Lower leg skin (tissue), 3 donors: ENCODE data around the gene ITGA11.

Source experiments
- CTCF ChIP-seq, 3 donors: fragments of 450-650 bp; IDR thresholded peaks; one replicate each; pipeline ENCODE4 v1.5.1; 2016; ENCODE audit warnings: antibody characterized with exemption in 3 of 3, mild to moderate bottlenecking in 3 of 3, moderate library complexity in 2 of 3
- POLR2A ChIP-seq, 2 donors: fragments of 450-650 bp; IDR thresholded peaks; one replicate each; pipeline ENCODE4 v1.6.1; 2016 to 2017; ENCODE audit warnings: antibody characterized with exemption in 2 of 2, mild to moderate bottlenecking in 1 of 2, moderate library complexity in 1 of 2

- TF ChIP-seq CTCF (IDR thresholded peaks at IDR 0.05) = no peak
- no peak for TF ChIP-seq POLR2A (IDR thresholded peaks at IDR 0.05)
Measured at GRCh38 chr15:68367992-68368391, 64.0 kb downstream of the ITGA11 start.
